A549 (cell line): ENCODE data around the gene DTX3. TPM values are rescaled to one million over a fixed set of nuclear protein-coding genes. Genes with fewer than 3 reads are reported as not detected.

Source experiments
- ATAC-seq, 2 experiments: fragments of 200-7000 bp in 1 of 2; fragments of >200 bp in 1 of 2; cut with Nextera tagmentation in 1 of 2; cut with Tn5 transposase in 1 of 2; 3 replicates each; pipeline versions ENCODE4 v1.8.0 to v1.9.1; 2018 to 2020; ENCODE audit warnings: mild to moderate bottlenecking in 1 of 2, moderate library complexity in 1 of 2
- CTCF ChIA-PET: fragments of 300-600 bp; sonication (Branson Sonifier 250); formaldehyde crosslinking; extraction: SDS; loops from one replicate; lab custom pipeline; 2021; ENCODE audit warnings: antibody characterized with exemption, inconsistent platforms; lab: Yijun Ruan, JAX
- POLR2A ChIA-PET: fragments of 350-600 bp; formaldehyde crosslinking; extraction: SDS; loops from one replicate; lab custom pipeline; 2021; ENCODE audit warnings: antibody characterized with exemption, inconsistent platforms; lab: Yijun Ruan, JAX
- DNase-seq, 2 experiments: peaks; one replicate each; pipeline versions ENCODE4 v3.0.0 to v3.0.0-alpha.2; 2011 to 2016; ENCODE audit warnings: low read depth in 1 of 2, low spot score in 1 of 2
- FAIRE-seq: peaks from 2 replicates; lab custom pipeline; 2011; peaks lifted over from hg19 to GRCh38; lab: Jason Lieb, UNC
- H3K27ac ChIP-seq, 2 experiments: fragments of >200 bp; sonication (Bioruptor Twin); formaldehyde crosslinking; 3 replicates each; pipeline ENCODE4 v1.5.1; 2016 to 2017
- H3K4me1 ChIP-seq: fragments of >200 bp; sonication (Bioruptor Twin); formaldehyde crosslinking; 3 replicates; pipeline ENCODE4 v1.6.1; 2016
- H3K4me2 ChIP-seq: fragments of >200 bp; sonication (Bioruptor Twin); formaldehyde crosslinking; 3 replicates; pipeline ENCODE4 v1.6.1; 2016
- H3K4me3 ChIP-seq: fragments of >200 bp; sonication (Bioruptor Twin); formaldehyde crosslinking; 3 replicates; pipeline ENCODE4 v1.5.1; 2016
- H3K9me3 ChIP-seq: fragments of >200 bp; sonication (Bioruptor Twin); formaldehyde crosslinking; 3 replicates; pipeline ENCODE4 v1.6.1; 2016
- BCL3 ChIP-seq: fragments of >200 bp; sonication (Bioruptor Twin); formaldehyde crosslinking; IDR thresholded peaks from 3 replicates; pipeline ENCODE4 v1.6.1; 2016
- ELK1 ChIP-seq: fragments of 150-350 bp; IDR thresholded peaks from 2 replicates; pipeline ENCODE4 v1.6.1; 2014; ENCODE audit warnings: low read depth, mild to moderate bottlenecking, low read length
- EP300 ChIP-seq, 2 experiments: fragments of >200 bp; sonication (Bioruptor Twin); formaldehyde crosslinking; IDR thresholded peaks; 2 replicates in 1 of 2; 3 replicates in 1 of 2; pipeline ENCODE4 v1.6.1; 2016 to 2017
- ESRRA ChIP-seq: fragments of 150-350 bp; IDR thresholded peaks from 2 replicates; pipeline ENCODE4 v1.6.1; 2014; ENCODE audit warnings: mild to moderate bottlenecking, low read length, borderline replicate concordance
- FOSB ChIP-seq: fragments of 250-450 bp; sonication (Bioruptor Pico); IDR thresholded peaks from 2 replicates; pipeline ENCODE4 v1.5.0; 2020; ENCODE audit warnings: mild to moderate bottlenecking, moderate library complexity
- HDAC2 ChIP-seq: fragments of 200-600 bp; sonication (generic); IDR thresholded peaks from 2 replicates; pipeline ENCODE4 v1.6.1; 2016
- HMGXB4 ChIP-seq: fragments of 250-450 bp; sonication (Bioruptor Pico); IDR thresholded peaks from 2 replicates; pipeline ENCODE4 v1.5.0; 2021; ENCODE audit warnings: mild to moderate bottlenecking, moderate library complexity, borderline replicate concordance
- JUN ChIP-seq, 2 experiments: fragments of >200 bp; sonication (Bioruptor Twin); formaldehyde crosslinking; IDR thresholded peaks; 2 replicates in 1 of 2; 3 replicates in 1 of 2; pipeline ENCODE4 v1.6.1; 2016 to 2017
- JUNB ChIP-seq: fragments of >200 bp; sonication (Bioruptor Twin); formaldehyde crosslinking; IDR thresholded peaks from 2 replicates; pipeline ENCODE4 v1.6.1; 2016
- KDM1A ChIP-seq: fragments of 200-600 bp; sonication (generic); IDR thresholded peaks from 2 replicates; pipeline ENCODE4 v1.6.1; 2016; ENCODE audit warnings: low read depth, mild to moderate bottlenecking
- MAX ChIP-seq: IDR thresholded peaks from 2 replicates; pipeline ENCODE4 v1.6.1; 2012
- MAZ ChIP-seq: fragments of 150-350 bp; IDR thresholded peaks from 2 replicates; pipeline ENCODE4 v1.6.1; 2014; ENCODE audit warnings: antibody characterized with exemption, low read depth, low read length, borderline replicate concordance
- POLR2A ChIP-seq: IDR thresholded peaks from 2 replicates; pipeline ENCODE4 v1.6.1; 2012; ENCODE audit warnings: mild to moderate bottlenecking, low read length
- POLR2AphosphoS2 ChIP-seq: conservative IDR thresholded peaks from 2 replicates; pipeline ENCODE4 v1.6.1; 2012; ENCODE audit warnings: low read length, improper control_type of control experiment, inconsistent platforms
- RAD21 ChIP-seq, 2 experiments: fragments of >200 bp in 1 of 2; sonication (Bioruptor Twin) in 1 of 2; formaldehyde crosslinking in 1 of 2; IDR thresholded peaks in 1 of 2; conservative IDR thresholded peaks in 1 of 2; 2 replicates in 1 of 2; 3 replicates in 1 of 2; pipeline ENCODE4 v1.6.1; 2012 to 2018; ENCODE audit warnings: inconsistent platforms in 1 of 2
- ZNF302 ChIP-seq: fragments of 250-450 bp; sonication (Bioruptor Pico); IDR thresholded peaks from 2 replicates; pipeline ENCODE4 v1.9.0; 2021; ENCODE audit warnings: inconsistent platforms, mild to moderate bottlenecking, moderate library complexity
- WGBS: methylation state at CpG from one replicate; pipeline ENCODE4 v1.1.6; 2017; ENCODE audit errors: missing lambda C conversion rate; 5-methylcytosine and 5-hydroxymethylcytosine counted together
- polyA plus RNA-seq, 4 experiments: library from polyadenylated mRNA; depleted of rRNA in 3 of 4; stranded (reverse); fragments of >200 nt; fragmentation: RNase III in 1 of 4; extraction: RNeasy Plus Mini Kit Qiagen cat#74134 plus additional on column Dnase treatment in 1 of 4; gene quantifications; 2 replicates in 3 of 4; 3 replicates in 1 of 4; pipeline ENCODE4 v1.2.3, GENCODE V29; 2011 to 2017

DTX3 gene
- polyA plus RNA-seq, 2 of the 4 experiments (the other 2 are of a cell fraction): 21.7 to 24.7 TPM

GRCh38 chr12:57618966-57619433 lies 14.4 kb downstream of the DTX3 start:
- H3K4me3 ChIP-seq: no peak overlapping the region
- WGBS: 89% methylated on average over 16 of the region's 16 CpGs
- H3K4me1 ChIP-seq: peaks cover 13% of the 10 kb centered on the region; the same call in 1 of the 3 replicates
- no peak overlapping the region for H3K27ac ChIP-seq
- DNase-seq (no peak), ATAC-seq (no peak), FAIRE-seq (no peak)
- CTCF ChIA-PET: interaction anchor here (4.8 to 20.9 kb wide), 2 partner anchors 14 to 37 kb away, joined by 24 to 336 read pairs; partner anchors contain the start of gene B4GALNT1
- TF ChIP-seq HDAC2 (no peak), MAX (no peak), ELK1 (no peak), RAD21 (conservative IDR thresholded peaks at IDR 0.05 in 1 of 2, IDR thresholded peaks at IDR 0.05 in 1 of 2) (no peak), BCL3 (no peak), POLR2AphosphoS2 (no peak), JUN (IDR thresholded peaks at IDR 0.05) (no peak)
- H3K9me3 ChIP-seq: no peaks in the 10 kb centered on the region
- POLR2A ChIA-PET: no interaction called here
- H3K4me2 ChIP-seq: no peak overlapping the region

GRCh38 chr12:57619434-57620244 lies 15.0 kb downstream of the DTX3 start:
- 84% methylated on average over 26 of the region's 46 CpGs for WGBS
- ChIA-PET CTCF (interaction anchor here (0.6 to 20.9 kb wide), 13 partner anchors 8 to 369 kb away, joined by 3 to 336 read pairs (median 6); partner anchors contain the start of genes ARHGEF25, B4GALNT1 and STAC3), POLR2A (interaction anchor here (0.5 kb wide), 1 partner anchor 10 kb away, joined by 4 read pairs; no protein-coding TSS in a partner anchor)
- no peak overlapping the region for H3K4me2 ChIP-seq
- no peak for FAIRE-seq
- TF ChIP-seq KDM1A (no peak), MAZ (no peak), FOSB (CRISPR knock-in tag) (no peak)
- peaks cover 13% of the 10 kb centered on the region; the same call in 1 of the 3 replicates for H3K4me1 ChIP-seq
- no peak overlapping the region for H3K4me3 ChIP-seq
- DNase-seq: no peak
- no peaks in the 10 kb centered on the region for H3K9me3 ChIP-seq
- H3K27ac ChIP-seq: no peak overlapping the region
- no peak for ATAC-seq

- ATAC-seq (no peak; a peak in 1 of 6 replicates), DNase-seq (no peak), FAIRE-seq (no peak)
- no peak overlapping the region for H3K27ac ChIP-seq
- peak overlapping the region; percentile 98 for H3K4me2 ChIP-seq
- 72% methylated on average over 13 of the region's 13 CpGs for WGBS
- CTCF ChIA-PET: interaction anchor here (0.6 to 20.9 kb wide), 23 partner anchors 8 to 142 kb away, joined by 3 to 336 read pairs (median 4); partner anchors contain the start of genes ARHGEF25, B4GALNT1 and PIP4K2C
- POLR2A ChIA-PET: interaction anchor here (1.2 kb wide), 1 partner anchor 97 kb away, joined by 5 read pairs; no protein-coding TSS in a partner anchor
- no peaks in the 10 kb centered on the region for H3K9me3 ChIP-seq
- H3K4me3 ChIP-seq: peak overlapping the region; percentile 53; the same call in 2 of the 3 replicates
- peaks cover 13% of the 10 kb centered on the region; the same call in 1 of the 3 replicates for H3K4me1 ChIP-seq
- TF ChIP-seq ESRRA: no peak
- TF ChIP-seq FOSB (CRISPR knock-in tag): no peak
- no peak for TF ChIP-seq HMGXB4
- no peak for TF ChIP-seq ZNF302
- no peak for TF ChIP-seq EP300 (IDR thresholded peaks at IDR 0.05)
- no peak for TF ChIP-seq JUNB
- no peak for TF ChIP-seq POLR2A
Measured at GRCh38 chr12:57620245-57620935, 15.8 kb downstream of the DTX3 start.
